GM19351 (cell line): ENCODE data around the gene ROBO1.

Source experiments
- ATAC-seq: cut with Tn5 transposase; IDR thresholded peaks from one replicate; pipeline ENCODE4 v1.9.1; 2021; ENCODE audit warnings: mild to moderate bottlenecking, moderate library complexity; ENCODE audit not compliant: unreplicated experiment

The ROBO1 gene

GRCh38 chr3:78610462-78611125 lies 1157.2 kb downstream of the ROBO1 start:
- no peak for ATAC-seq

GRCh38 chr3:78606756-78607155 lies 1161.0 kb downstream of the ROBO1 start:
- no peak for ATAC-seq

GRCh38 chr3:78605178-78605577 lies 1162.6 kb downstream of the ROBO1 start:
- ATAC-seq = no peak

GRCh38 chr3:78604341-78604740 lies 1163.5 kb downstream of the ROBO1 start:
- no peak for ATAC-seq

GRCh38 chr3:78601249-78601648 lies 1166.5 kb downstream of the ROBO1 start:
- no peak for ATAC-seq

GRCh38 chr3:78589778-78590177 lies 1178.0 kb downstream of the ROBO1 start:
- no peak for ATAC-seq

GRCh38 chr3:78588906-78589621 lies 1178.7 kb downstream of the ROBO1 start:
- no peak for ATAC-seq

GRCh38 chr3:78580681-78581080 lies 1187.1 kb downstream of the ROBO1 start:
- ATAC-seq = no peak

- no peak for ATAC-seq
These were observed 1196.3 kb downstream of the ROBO1 start for GRCh38 chr3:78571486-78571885.

GRCh38 chr3:78570496-78570895 lies 1197.3 kb downstream of the ROBO1 start:
- no peak for ATAC-seq

- ATAC-seq = no peak
These were observed 1198.0 kb downstream of the ROBO1 start for GRCh38 chr3:78569804-78570203.

- ATAC-seq = no peak
These were observed 1202.1 kb downstream of the ROBO1 start for GRCh38 chr3:78565712-78566111.

GRCh38 chr3:78562328-78562727 lies 1205.5 kb downstream of the ROBO1 start:
- ATAC-seq = no peak
